GM08714 (cell line): ENCODE measurements around the gene C4A.
"Not testable (repeated sequence)": the region's sequence is repeated elsewhere in the genome, so short reads cannot be mapped to it uniquely, and the experiment has no call there.

Experiments used
- H3K4me3 ChIP-seq: fragments of 200-500 bp; sonication (Bioruptor generic); 2 replicates; pipeline ENCODE4 v1.5.1; 2014; ENCODE audit warnings: mild to moderate bottlenecking, low read length, inconsistent platforms
- ZNF274 ChIP-seq: IDR thresholded peaks from 2 replicates; pipeline ENCODE4 v1.6.1; 2012; ENCODE audit warnings: mild to moderate bottlenecking, low read depth, low read length

Gene C4A

DNA sequence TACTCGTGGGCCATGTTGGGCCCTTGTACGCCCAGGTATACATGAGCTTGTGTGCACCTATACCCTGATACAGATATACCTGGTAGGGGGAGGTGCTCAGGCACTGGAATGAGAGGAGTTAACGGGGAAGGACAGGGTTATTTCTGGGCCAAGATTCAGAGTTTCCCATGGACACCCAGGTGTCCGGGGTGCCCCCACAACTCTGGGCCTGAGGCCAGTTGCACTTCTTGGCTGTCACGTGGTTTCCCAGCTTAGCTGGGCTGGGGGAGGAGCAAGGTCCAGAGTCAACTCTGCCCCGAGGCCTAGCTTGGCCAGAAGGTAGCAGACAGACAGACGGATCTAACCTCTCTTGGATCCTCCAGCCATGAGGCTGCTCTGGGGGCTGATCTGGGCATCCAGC is at the start of gene C4A:
C4A (plus strand) TSS at position 314 of the 400 bp plus-strand sequence; CDS start at position 365, 51 bp downstream.
- H3K4me3 ChIP-seq, result not testable (repeated sequence)

DNA sequence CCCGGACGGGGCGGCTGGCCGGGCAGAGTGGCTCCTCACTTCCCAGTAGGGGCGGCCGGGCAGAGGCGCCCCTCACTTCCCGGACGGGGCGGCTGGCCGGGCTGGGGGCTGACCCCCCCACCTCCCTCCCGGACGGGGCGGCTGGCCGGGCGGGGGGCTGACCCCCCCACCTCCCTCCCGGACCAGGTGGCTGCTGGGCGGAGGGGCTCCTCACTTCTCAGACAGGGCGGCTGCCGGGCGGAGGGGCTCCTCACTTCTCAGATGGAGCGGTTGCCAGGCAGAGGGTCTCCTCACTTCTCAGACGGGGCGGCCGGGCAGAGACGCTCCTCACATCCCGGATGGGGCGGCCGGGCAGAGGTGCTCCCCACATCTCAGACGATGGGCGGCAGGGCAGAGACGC is 49.7 kb upstream of the C4A start:
- not testable (repeated sequence) for H3K4me3 ChIP-seq

DNA sequence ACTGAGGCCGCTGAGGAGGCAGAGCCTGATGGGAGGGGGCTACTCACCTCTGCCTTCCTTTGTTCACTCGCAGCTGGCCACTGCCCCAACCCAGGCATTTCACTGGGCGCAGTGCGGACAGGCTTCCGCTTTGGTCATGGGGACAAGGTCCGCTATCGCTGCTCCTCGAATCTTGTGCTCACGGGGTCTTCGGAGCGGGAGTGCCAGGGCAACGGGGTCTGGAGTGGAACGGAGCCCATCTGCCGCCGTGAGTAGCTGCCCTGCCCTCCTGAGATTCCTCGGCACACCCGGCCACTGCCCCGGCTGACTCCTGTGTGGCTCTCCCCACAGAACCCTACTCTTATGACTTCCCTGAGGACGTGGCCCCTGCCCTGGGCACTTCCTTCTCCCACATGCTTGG is 48.3 kb upstream of the C4A start:
- no peak overlapping the region for H3K4me3 ChIP-seq
- TF ChIP-seq ZNF274, result no peak

DNA sequence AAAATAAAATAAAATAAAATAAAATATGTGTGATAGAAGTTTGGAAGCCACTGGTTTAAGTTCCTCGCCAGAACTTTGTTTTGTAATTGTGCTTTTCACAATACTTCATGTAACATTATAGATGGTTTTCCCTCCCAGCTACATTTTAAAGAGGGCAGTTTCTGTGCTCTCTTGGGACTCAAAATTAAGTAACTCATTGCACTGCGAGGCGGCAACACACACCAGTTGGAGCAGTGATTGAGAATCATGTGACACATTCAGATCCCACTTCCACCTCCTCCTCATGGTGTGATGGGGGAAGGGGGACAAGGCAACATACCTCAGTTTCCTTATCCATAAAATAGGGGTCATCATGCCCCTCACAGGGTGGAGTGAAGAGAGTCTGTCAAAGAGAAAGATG is 46.8 kb upstream of the C4A start:
- no peak overlapping the region for H3K4me3 ChIP-seq
- no peak for TF ChIP-seq ZNF274

DNA sequence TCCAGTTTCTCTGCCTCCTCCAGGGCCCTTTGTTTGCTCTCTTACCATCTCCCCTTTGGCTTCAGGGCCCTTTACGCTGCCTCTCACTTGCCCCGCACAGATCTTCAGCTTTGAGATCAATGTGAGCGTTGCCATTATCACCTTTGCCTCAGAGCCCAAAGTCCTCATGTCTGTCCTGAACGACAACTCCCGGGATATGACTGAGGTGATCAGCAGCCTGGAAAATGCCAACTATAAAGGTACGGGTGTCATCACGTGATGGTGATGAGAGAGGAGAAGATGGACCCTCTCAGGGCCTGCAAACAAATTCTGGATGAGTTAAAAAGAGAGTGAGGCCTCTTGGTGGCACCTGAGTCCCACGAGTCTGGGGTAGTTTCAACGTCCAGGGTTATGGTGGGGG is 46.0 kb upstream of the C4A start:
- no peak for TF ChIP-seq ZNF274
- H3K4me3 ChIP-seq, result no peak overlapping the region

DNA sequence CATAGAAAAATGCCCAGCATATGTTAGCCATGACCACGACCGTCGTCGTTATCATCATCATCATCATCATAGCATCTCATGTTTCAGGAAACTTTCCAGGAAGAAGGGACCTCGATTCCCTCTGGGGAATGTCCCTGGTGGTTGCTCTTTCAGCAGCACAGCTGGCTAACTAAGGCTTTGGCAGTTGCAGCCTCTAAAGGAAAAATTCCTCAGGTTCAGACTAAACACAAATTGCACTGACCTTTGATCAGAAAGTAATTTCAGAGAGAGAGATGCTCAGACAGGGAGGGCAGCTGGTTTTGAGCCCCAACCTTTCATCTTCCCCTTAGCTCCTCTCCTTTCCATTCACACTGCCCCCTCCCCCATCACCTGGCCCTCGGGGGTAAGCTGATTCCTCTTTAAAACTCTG is 41.6 kb upstream of the C4A start:
- TF ChIP-seq ZNF274, result no peak
- no peak overlapping the region for H3K4me3 ChIP-seq

DNA sequence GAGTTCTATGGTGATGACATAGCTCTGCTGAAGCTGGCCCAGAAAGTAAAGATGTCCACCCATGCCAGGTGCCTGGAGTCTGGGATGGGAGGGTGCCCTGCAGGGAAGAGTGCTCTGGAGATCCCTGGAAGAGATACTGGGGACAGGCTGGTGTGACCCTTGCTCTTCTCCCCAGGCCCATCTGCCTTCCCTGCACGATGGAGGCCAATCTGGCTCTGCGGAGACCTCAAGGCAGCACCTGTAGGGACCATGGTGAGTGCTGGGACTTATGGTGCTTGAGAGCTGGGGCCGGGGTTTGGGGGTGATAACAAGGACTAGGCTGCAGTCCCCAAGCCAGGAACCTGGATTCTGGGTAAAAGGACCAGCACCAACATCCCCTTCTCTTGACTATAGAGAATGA is 38.1 kb upstream of the C4A start:
- TF ChIP-seq ZNF274, result no peak
- no peak overlapping the region for H3K4me3 ChIP-seq

DNA sequence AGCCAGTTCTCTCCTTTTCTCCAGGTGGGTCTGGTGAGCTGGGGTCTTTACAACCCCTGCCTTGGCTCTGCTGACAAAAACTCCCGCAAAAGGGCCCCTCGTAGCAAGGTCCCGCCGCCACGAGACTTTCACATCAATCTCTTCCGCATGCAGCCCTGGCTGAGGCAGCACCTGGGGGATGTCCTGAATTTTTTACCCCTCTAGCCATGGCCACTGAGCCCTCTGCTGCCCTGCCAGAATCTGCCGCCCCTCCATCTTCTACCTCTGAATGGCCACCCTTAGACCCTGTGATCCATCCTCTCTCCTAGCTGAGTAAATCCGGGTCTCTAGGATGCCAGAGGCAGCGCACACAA is 36.7 kb upstream of the C4A start:
- no peak overlapping the region for H3K4me3 ChIP-seq
- TF ChIP-seq ZNF274, result no peak

- H3K4me3 ChIP-seq, result no peak within 1 kb of the TSS
- no peak for TF ChIP-seq ZNF274
Observed at GRCh38 chr6:31945507-31946369, 36.1 kb upstream of the C4A start, which contains the start of gene CFB. TSS of gene CFB (plus strand) at chr6:31946095. CDS start at chr6:31946222, 127 bp downstream.

- TF ChIP-seq ZNF274, result no peak
- H3K4me3 ChIP-seq, result no peak overlapping the region
Observed at GRCh38 chr6:31946370-31946885, 35.4 kb upstream of the C4A start.

DNA sequence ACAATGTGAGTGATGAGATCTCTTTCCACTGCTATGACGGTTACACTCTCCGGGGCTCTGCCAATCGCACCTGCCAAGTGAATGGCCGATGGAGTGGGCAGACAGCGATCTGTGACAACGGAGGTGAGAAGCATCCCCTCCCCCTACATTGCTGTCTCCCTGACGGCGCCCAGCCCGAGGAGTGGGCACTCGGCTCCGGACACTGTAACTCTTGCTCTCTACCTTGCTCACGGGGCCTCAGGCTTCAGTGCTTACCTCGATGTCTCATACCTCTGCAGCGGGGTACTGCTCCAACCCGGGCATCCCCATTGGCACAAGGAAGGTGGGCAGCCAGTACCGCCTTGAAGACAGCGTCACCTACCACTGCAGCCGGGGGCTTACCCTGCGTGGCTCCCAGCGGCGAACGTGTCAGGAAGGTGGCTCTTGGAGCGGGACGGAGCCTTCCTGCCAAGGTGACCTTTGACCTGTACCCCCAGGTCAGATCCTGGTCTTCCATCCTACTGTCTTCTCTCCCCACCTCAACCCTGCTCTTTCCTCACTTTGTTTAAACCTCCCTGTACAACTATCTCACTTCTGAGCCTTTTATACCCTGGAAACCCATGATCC is 34.7 kb upstream of the C4A start:
- no peak overlapping the region for H3K4me3 ChIP-seq
- no peak for TF ChIP-seq ZNF274

- TF ChIP-seq ZNF274, result no peak
Observed at GRCh38 chr6:31947864-31948263, 34.0 kb upstream of the C4A start.

GRCh38 chr6:31948306-31948705 is 33.6 kb upstream of the C4A start:
- H3K4me3 ChIP-seq, result no peak overlapping the region
- TF ChIP-seq ZNF274, result no peak

More at GRCh38 chr6:31947864-31948263, 34.0 kb upstream of the C4A start:
- no peak overlapping the region for H3K4me3 ChIP-seq

DNA sequence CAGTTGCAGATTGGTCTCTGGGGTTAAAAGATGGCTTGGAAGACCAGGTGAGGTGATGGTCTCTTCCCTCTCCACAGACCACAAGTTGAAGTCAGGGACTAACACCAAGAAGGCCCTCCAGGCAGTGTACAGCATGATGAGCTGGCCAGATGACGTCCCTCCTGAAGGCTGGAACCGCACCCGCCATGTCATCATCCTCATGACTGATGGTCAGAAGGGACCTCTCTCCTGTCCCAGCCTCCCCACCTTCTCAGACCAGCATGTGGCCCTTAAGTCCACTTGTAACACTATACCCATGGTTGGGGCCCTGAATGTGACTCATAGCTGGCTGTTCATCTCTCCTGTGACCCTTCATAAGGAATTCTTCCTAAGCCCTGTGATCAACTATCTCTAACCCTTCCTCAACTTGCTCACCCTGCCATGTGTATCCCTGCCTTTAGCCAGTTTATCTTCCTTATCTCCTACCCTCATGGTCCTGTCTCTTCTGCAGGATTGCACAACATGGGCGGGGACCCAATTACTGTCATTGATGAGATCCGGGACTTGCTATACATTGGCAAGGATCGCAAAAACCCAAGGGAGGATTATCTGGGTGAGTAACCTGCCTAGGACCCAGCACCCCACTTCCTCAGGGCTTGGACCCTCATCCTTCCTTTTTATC is 33.0 kb upstream of the C4A start:
- no peak overlapping the region for H3K4me3 ChIP-seq
- TF ChIP-seq ZNF274, result no peak
